Transverse colon (tissue), 4 donors: ENCODE data around the gene FBXL17. TPM values are rescaled to one million over a fixed set of nuclear protein-coding genes. Genes with fewer than 3 reads are reported as not detected.

Experiments
- DNase-seq: peaks from one replicate; pipeline ENCODE4 v3.0.0-alpha.2; 2019
- H3K27ac ChIP-seq, 4 donors: fragments of 200-600 bp; sonication (generic); 2 replicates each; pipeline ENCODE4 v1.5.1; 2016 to 2018; ENCODE audit warnings: inconsistent platforms in 4 of 4
- H3K27me3 ChIP-seq: fragments of 200-600 bp; sonication (generic); 2 replicates; pipeline ENCODE4 v1.5.1; 2017; ENCODE audit warnings: inconsistent platforms
- H3K36me3 ChIP-seq, 4 donors: fragments of 200-600 bp; sonication (generic); 2 replicates each; pipeline ENCODE4 v1.5.1; 2017 to 2019; ENCODE audit warnings: inconsistent platforms in 4 of 4
- H3K4me1 ChIP-seq, 4 donors: fragments of 200-600 bp; sonication (generic); 2 replicates each; pipeline ENCODE4 v1.5.1; 2017 to 2020; ENCODE audit warnings: inconsistent platforms in 4 of 4
- H3K4me3 ChIP-seq, 4 donors: fragments of 200-600 bp; sonication (generic); 1 replicate in 1 of 4; 2 replicates in 3 of 4; pipeline versions ENCODE4 v1.5.1 to v1.6.1; 2017 to 2019; ENCODE audit warnings: inconsistent platforms in 4 of 4
- H3K9me3 ChIP-seq, 2 donors: fragments of 200-600 bp; sonication (generic); 2 replicates each; pipeline ENCODE4 v1.5.1; 2017 to 2019; ENCODE audit warnings: inconsistent platforms in 2 of 2
- EP300 ChIP-seq: sonication (generic); formaldehyde crosslinking; IDR thresholded peaks from one replicate; pipeline ENCODE4 v1.6.1; 2017; ENCODE audit warnings: antibody characterized with exemption, low read depth
- POLR2A ChIP-seq: fragments of 450-650 bp; IDR thresholded peaks from one replicate; pipeline ENCODE4 v1.6.1; 2016; ENCODE audit warnings: antibody characterized with exemption, mild to moderate bottlenecking, moderate library complexity
- POLR2AphosphoS5 ChIP-seq, 3 donors: sonication (generic); formaldehyde crosslinking; IDR thresholded peaks; one replicate each; pipeline ENCODE4 v1.6.1; 2016; ENCODE audit warnings: antibody characterized with exemption in 3 of 3
- WGBS, 2 donors: methylation state at CpG; one replicate each; pipeline ENCODE4 v1.1.5; 2018; ENCODE audit warnings: low coverage in 1 of 2; 5-methylcytosine and 5-hydroxymethylcytosine counted together
- in situ Hi-C, 4 donors: fragments of 200-750 bp; cut with MboI; loops; one replicate each; pipeline versions ENCODE4 v1.15.0 to v1.15.1; 2017; ENCODE audit warnings: low sequenced_read_pairs in 3 of 4, low pct_ligation_motif_present in 1 of 4, low pct_unique_long_range_greater_than_20kb in 1 of 4
- intact Hi-C: fragments of 100-400 bp; cut with DNase I; formaldehyde crosslinking; loops from one replicate; pipeline ENCODE4 v1.15.1; 2023; ENCODE audit warnings: low total_unique reads
- small RNA-seq, 4 donors: library from RNA; depleted of rRNA; stranded (forward); fragments of <200 nt; gene quantifications; one replicate each; pipeline ENCODE3, GENCODE V24; 2016
- total RNA-seq, 4 donors: library from RNA; depleted of rRNA; stranded (reverse); fragments of >200 nt; gene quantifications; one replicate each; pipeline ENCODE4 v1.1.0, GENCODE V29; 2016
- TF ChIP-seq, protein P1 (sequence below), 5 experiments: fragments of 200-600 bp in 3 of 5; fragments of 450-650 bp in 2 of 5; sonication (generic) in 3 of 5; IDR thresholded peaks; 1 replicate in 2 of 5; 2 replicates in 3 of 5; pipeline ENCODE4 v1.5.1; 2016 to 2017; ENCODE audit warnings: antibody characterized with exemption in 5 of 5, inconsistent platforms in 3 of 5, mild to moderate bottlenecking in 2 of 5, moderate library complexity in 1 of 5

The FBXL17 gene
- total RNA-seq, 4 donors from 2014 or later, result 17.7 to 99.5 (median 24.6) TPM

DNA sequence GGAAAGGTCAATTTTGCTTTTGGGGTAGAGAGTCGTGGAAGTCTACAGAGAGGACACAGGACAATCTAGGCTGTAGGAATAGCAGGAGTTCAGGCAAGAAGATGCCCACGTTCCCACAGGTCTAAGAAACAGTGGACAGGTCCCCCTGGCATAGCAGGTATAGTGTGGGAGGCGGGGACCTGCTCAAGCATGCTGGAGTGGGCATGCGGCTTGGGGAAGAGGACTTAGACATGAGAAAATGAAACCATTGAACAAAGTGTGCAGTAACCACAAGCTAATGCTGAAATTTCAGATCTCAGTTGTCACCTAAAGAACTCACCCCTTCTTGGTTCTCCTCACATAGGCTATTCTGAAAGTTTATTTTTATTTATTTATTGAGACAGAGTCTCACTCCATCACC is 568.3 kb downstream of the FBXL17 start:
- H3K4me1 ChIP-seq, result no peaks in the 10 kb centered on the region
- intact Hi-C loops, result no loop called here
- 73 to 80% methylated on average over 4 of the region's 4 CpGs for WGBS, 2 donors
- TF ChIP-seq, protein P1, sequence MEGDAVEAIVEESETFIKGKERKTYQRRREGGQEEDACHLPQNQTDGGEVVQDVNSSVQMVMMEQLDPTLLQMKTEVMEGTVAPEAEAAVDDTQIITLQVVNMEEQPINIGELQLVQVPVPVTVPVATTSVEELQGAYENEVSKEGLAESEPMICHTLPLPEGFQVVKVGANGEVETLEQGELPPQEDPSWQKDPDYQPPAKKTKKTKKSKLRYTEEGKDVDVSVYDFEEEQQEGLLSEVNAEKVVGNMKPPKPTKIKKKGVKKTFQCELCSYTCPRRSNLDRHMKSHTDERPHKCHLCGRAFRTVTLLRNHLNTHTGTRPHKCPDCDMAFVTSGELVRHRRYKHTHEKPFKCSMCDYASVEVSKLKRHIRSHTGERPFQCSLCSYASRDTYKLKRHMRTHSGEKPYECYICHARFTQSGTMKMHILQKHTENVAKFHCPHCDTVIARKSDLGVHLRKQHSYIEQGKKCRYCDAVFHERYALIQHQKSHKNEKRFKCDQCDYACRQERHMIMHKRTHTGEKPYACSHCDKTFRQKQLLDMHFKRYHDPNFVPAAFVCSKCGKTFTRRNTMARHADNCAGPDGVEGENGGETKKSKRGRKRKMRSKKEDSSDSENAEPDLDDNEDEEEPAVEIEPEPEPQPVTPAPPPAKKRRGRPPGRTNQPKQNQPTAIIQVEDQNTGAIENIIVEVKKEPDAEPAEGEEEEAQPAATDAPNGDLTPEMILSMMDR (IDR thresholded peaks at IDR 0.05), result no peak
- TF ChIP-seq POLR2A (no peak), POLR2AphosphoS5 (IDR thresholded peaks at IDR 0.05) (no peak), EP300 (no peak)
- no peak for DNase-seq
- H3K27ac ChIP-seq, result no peak overlapping the region
- H3K27me3 ChIP-seq, result no peaks in the 10 kb centered on the region
- no peaks in the 10 kb centered on the region for H3K36me3 ChIP-seq
- in situ Hi-C loops, result no loop called here
- no peaks in the 10 kb centered on the region for H3K9me3 ChIP-seq
- H3K4me3 ChIP-seq, result no peak overlapping the region

DNA sequence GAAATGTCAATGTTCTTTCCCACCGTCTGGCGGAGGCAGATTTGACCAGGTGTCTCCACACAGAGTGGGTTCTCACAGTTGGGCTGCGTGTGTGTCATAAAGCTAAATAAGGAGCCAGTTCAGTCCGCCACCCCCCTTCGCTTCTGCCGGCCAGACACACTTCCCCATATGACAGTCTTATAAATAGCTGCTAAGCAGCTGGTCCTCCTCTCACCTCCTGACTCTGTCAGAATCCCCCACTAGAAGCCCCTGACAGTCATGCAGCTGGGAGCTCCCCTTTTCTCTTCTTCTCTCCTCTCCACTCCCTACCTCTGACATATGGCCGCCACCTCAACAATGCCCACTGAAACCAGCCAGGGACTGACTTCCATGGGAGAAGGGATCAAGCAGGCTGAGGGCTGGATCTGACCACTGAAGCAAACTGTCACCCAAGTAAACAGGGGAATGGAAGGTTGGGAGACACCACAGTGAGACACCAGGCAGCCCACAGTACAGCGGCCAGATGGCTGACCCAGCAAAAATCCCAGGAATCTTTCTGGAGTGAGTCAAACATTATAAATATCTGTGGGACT is 569.2 kb downstream of the FBXL17 start:
- Histone ChIP-seq H3K27me3 (no peaks in the 10 kb centered on the region), H3K9me3 (no peaks in the 10 kb centered on the region), H3K36me3 (no peaks in the 10 kb centered on the region), H3K4me3 (no peak overlapping the region), H3K4me1 (no peaks in the 10 kb centered on the region), H3K27ac (no peak overlapping the region)
- TF ChIP-seq, protein P1 (IDR thresholded peaks at IDR 0.05), result no peak
- no peak for TF ChIP-seq EP300
- no peak for TF ChIP-seq POLR2AphosphoS5 (IDR thresholded peaks at IDR 0.05)
- no peak for TF ChIP-seq POLR2A
- WGBS, 2 donors, result 77 to 80% methylated on average over 6 to 8 of the region's 8 CpGs
- DNase-seq, result no peak
- in situ Hi-C loops (no loop called here), intact Hi-C loops (no loop called here)

DNA sequence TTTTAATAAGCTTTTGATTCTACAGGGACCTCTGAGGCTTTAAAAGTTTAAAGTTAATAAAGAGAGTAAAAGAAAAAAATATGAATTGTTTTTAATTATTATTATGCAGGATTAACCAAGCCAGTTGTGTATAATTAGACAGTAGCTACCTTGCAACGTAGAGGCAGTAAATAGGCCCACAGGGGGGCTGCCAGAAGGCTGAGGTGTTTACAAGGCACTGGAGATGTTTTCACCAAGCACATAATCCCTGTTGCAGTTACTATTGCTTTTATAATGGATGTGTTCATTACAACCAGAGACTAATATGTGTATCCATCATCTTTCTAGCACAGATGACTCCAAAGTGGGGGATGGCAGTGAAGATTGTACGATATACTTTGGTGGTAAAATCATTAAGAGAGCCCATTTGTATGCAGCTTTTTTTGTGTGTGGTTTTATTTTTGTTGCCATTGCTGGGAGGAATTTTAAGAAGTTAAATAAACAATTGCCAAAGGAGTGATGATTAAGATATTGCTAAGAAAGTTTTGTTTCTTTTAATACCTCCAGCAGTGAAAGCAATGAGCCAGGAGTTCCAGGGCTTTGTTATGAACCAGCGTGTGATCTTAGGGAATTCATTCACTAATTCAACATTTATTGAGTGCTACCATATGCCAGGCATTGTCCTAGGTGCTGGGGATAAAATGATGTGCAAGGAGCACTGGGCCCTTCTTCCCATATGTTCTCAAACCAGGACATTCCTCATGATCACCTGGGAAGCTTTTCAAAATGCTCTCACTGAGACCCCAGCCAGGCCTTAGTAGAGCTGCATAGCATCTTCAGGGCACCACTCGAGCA is 572.5 kb downstream of the FBXL17 start:
- no peak overlapping the region for H3K27ac ChIP-seq
- no peaks in the 10 kb centered on the region for H3K4me1 ChIP-seq
- WGBS, 2 donors, result 74 to 75% methylated on average over 3 to 4 of the region's 4 CpGs
- H3K4me3 ChIP-seq, result no peak overlapping the region
- intact Hi-C loops (no loop called here), in situ Hi-C loops (no loop called here)
- H3K27me3 ChIP-seq, result no peaks in the 10 kb centered on the region
- no peaks in the 10 kb centered on the region for H3K36me3 ChIP-seq
- no peaks in the 10 kb centered on the region for H3K9me3 ChIP-seq
- no peak for DNase-seq
- no peak for TF ChIP-seq EP300
- TF ChIP-seq, protein P1 (IDR thresholded peaks at IDR 0.05), result no peak
- TF ChIP-seq POLR2AphosphoS5 (IDR thresholded peaks at IDR 0.05), result no peak
- TF ChIP-seq POLR2A, result no peak

Small RNA genes lying within 50 kb of the gene (small RNA-seq; reads per million reads assigned to genes)
- gene RN7SKP122, result 0 reads per million in 4 donors
